LNCaP clone FGC (cell line): Measurements from ENCODE around the gene SIPA1L3.

Experiments
- DNase-seq: peaks from one replicate; pipeline ENCODE4 v3.0.0-alpha.2; 2011; ENCODE audit warnings: low read depth
- H3K4me3 ChIP-seq: 2 replicates; pipeline ENCODE4 v1.5.1; 2011; ENCODE audit warnings: mild to moderate bottlenecking, low read depth, low read length, control low read depth
- CTCF ChIP-seq: IDR thresholded peaks from 2 replicates; pipeline ENCODE4 v1.5.1; 2012; ENCODE audit warnings: mild to moderate bottlenecking; ENCODE audit not compliant: control insufficient read depth, insufficient read depth; ENCODE audit errors: extremely low read depth

The SIPA1L3 gene

DNA sequence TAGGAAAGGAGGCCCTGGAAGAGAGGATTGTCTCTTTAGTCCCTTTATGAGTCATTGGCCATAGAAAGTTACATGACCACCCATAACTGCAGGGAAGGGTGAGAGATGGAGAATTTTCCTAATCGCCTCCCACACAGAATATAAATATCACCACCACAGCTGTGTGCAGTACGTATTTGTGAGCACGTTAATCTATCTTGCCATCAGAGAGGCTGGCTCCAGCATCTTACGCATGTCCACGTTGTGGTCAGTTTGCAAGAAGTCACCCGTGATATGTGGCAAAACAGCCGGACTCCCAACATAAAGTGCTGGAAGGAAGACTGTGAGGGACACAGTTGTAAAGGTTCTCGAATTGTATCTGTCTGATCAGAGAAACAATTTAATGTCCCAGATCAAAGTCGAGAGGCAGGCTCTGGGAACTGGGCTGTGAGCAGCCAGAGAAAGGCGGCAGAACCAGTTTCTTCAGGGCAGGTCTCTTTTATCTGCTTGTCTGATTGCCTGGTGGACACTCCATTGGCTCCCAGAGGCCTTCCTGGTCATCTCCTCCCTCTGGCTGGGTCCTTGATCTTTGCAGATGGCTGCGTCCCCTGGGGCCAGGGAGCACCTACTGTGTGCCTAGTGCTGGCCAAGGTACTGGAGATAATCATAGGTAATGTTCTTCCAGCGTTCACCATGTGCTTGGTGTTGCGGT is 74.9 kb downstream of the SIPA1L3 start:
- TF ChIP-seq CTCF: no peak
- peak; percentile 63 for DNase-seq
- peak overlapping the region; percentile 8; the same call in 1 of the 2 replicates for H3K4me3 ChIP-seq

DNA sequence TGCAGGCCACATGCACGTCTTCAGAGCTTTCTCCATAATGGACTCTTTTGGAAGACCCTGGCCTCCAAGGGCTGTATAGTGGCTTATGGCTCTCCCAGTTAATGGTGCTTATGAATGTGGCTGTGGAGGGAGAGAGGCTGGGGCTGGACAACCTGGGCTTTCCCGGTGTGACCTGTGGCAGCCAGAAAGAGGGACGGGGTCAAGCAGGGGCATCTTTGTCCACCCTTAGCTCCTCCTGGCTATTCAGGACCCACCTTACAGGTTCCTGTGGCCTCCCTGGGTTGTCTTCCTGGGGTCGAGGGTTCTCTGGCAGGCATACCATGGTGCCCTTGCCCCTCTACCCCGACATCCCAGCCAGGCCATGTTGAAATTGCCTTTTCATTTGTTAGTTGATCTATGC is 75.6 kb downstream of the SIPA1L3 start:
- no peak overlapping the region for H3K4me3 ChIP-seq
- DNase-seq: no peak
- no peak for TF ChIP-seq CTCF

GRCh38 chr19:37983153-37983552 is 76.1 kb downstream of the SIPA1L3 start:
- no peak for DNase-seq
- no peak for TF ChIP-seq CTCF
- H3K4me3 ChIP-seq: no peak overlapping the region

- DNase-seq: no peak
- TF ChIP-seq CTCF: no peak
- no peak overlapping the region for H3K4me3 ChIP-seq
These were observed 76.9 kb downstream of the SIPA1L3 start for GRCh38 chr19:37983916-37984315.

- TF ChIP-seq CTCF: no peak
- DNase-seq: no peak
- no peak overlapping the region for H3K4me3 ChIP-seq
These were observed 79.2 kb downstream of the SIPA1L3 start for GRCh38 chr19:37986048-37986750.

DNA sequence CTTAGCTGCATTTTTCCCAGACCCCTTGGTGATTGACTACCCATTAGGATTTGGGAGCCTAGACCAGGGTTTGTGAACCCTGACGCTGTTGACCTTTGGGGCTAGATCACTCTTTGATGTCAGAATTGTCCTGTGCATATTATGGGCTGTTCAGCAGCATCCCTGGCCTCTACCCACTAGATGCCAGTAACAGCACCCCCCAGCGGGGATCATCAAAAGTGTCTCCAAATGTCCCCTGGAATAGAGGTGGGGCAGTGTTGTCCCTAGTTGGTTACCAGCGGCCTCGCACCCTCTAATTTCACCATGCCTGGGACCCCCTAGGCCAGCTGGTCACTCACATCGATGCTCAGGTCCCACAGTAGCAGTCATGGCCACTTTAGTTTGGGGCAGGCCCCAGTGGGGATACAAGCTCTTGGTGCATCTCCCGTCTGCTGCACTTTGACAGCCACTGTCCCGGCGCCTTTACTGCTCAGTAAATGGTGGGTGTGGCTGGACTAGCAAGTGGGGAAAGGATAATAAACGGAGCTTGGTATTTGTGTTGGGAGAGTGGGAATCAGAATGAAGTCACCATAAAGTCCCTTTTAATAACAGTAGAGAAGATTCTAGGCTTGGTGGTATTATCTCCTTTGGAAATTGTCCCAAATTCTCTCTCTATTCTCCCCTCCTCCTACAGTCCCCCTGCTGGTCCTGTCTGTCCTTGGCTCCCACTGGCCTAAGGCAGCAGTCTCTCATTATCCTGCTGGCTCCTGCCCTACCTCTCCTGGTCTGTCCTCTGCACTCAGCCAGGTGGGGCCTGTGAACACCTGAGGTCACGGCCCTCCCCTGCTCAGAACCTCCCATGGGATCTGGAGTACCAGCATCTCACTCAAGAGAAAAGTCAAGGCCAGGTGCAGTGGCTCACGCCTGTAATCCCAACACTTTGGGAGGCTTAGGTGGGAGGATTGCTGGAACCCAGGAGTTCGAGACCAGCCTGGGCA is 80.6 kb downstream of the SIPA1L3 start:
- no peak for TF ChIP-seq CTCF
- no peak overlapping the region for H3K4me3 ChIP-seq
- DNase-seq: no peak
